Measurements from ENCODE around the gene DMD. TPM values are rescaled to one million over a fixed set of nuclear protein-coding genes. Genes with fewer than 3 reads are reported as not detected.
A peak's percentile ranks its signal among the peaks of the same experiment; 100 is the strongest.
"Not testable (repeated sequence)": the region's sequence is repeated elsewhere in the genome, so short reads cannot be mapped to it uniquely, and the experiment has no call there.

DMD gene
- total RNA-seq, 1 donor from 2014 or later = 131 TPM

DNA sequence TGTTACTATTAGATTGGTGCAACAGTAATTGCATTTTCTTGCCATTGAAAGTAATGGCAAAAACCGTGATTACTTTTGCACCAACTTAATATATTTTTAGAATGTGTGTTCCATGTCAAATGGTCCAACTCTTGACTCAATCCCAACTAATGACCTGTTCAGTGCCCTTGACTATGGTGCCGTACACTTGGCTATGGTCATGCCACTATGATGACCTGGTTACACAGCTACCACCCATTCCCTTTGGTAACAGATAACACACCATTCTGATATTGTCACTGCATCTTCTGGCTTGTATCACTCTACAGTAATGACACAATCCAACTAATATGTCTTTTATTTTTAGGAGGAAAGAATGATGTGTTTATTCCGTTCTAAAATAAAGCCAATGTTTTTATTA, 469.4 kb downstream of the DMD start:
- DNase-seq (no peak), ATAC-seq (peak; percentile 78)
- intact Hi-C loops (cut with micrococcal nuclease) = no loop called here

DNA sequence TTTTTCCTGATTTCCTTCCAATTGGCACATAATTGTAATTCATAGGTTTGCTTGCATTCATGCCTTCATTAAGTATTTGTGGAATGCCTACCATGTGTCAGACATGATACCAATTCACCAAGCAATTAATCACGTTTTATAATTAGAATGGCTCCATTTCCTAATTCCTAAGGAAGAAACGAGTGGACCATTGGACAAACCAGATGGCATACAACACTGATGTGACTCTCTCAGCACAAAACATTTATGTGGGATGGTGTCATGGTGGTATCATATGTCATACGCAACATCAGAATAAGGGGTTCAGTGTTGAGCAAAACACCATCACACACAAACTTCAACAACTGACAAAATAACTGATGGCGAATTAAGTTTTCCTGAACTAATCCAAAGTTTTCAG, 502.8 kb downstream of the DMD start:
- intact Hi-C loops (cut with micrococcal nuclease) = no loop called here
- no peak for ATAC-seq
- DNase-seq = no peak

- ATAC-seq; DNase-seq; intact Hi-C loops (cut with micrococcal nuclease): not testable (repeated sequence)
Observed at GRCh38 chrX:32705385-32705784, 506.0 kb downstream of the DMD start.

DNA sequence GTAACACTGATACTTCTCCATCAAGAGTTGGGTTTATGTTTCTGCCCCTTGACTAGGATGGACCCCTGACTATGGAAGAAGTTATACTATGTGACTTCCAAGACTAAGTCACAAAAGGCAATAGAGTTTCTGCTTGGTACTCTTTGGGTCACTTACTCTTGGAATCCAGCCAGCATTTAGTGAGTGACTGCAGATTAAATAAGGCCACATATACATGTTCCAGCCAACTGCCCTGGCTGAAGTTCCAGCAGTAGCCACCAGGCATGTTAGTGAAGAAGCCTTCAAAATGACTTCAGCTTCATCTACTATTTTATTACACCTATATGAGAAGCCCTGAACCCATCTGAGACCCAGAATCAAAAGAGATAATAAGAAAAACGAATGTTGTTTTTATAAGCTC, 524.0 kb downstream of the DMD start:
- DNase-seq (no peak), ATAC-seq (peak; percentile 25)
- intact Hi-C loops (cut with micrococcal nuclease) = no loop called here

DNA sequence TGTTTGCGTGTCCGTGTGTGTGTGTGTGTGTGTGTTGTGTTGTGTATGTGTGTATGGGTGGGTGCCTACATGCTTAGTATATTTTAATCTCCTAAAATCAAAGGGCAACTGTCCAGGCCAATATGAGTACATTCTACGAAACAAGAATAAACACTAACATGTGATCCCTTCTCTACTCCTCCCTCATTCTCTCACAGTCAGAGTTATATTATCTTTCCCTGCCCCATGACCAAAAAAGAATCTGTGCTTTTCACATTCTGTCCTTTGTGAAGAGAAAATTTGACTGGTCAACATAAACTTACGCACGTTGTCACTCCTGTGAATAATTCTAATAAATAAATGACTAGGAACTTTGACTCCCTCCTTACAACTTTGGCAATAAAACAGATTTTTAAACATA, 532.9 kb downstream of the DMD start:
- DNase-seq = no peak
- no peak for ATAC-seq
- intact Hi-C loops (cut with micrococcal nuclease) = no loop called here

DNA sequence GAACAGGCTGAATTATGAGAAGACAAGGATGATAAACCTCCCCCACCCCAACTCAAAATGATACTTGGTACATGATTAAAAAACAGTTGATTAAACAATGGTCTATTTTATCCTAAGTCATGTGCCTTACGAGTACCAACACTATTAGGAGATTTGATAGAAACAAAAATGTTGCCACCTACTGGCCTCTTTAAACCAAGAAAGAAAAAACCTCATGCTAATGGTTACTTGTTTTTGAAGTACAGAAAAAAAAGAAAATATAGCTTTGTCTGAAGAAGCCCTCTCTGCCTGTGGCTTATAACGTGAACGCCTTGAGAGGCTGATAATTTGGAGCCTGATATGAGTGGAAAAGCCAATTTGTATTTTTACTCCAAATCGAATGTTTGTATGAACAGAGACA, 538.2 kb downstream of the DMD start:
- DNase-seq (no peak), ATAC-seq (no peak)
- intact Hi-C loops (cut with micrococcal nuclease) = no loop called here

GRCh38 chrX:32662516-32662915, 548.8 kb downstream of the DMD start:
- DNase-seq (no peak), ATAC-seq (no peak)
- intact Hi-C loops (cut with micrococcal nuclease) = no loop called here

DNA sequence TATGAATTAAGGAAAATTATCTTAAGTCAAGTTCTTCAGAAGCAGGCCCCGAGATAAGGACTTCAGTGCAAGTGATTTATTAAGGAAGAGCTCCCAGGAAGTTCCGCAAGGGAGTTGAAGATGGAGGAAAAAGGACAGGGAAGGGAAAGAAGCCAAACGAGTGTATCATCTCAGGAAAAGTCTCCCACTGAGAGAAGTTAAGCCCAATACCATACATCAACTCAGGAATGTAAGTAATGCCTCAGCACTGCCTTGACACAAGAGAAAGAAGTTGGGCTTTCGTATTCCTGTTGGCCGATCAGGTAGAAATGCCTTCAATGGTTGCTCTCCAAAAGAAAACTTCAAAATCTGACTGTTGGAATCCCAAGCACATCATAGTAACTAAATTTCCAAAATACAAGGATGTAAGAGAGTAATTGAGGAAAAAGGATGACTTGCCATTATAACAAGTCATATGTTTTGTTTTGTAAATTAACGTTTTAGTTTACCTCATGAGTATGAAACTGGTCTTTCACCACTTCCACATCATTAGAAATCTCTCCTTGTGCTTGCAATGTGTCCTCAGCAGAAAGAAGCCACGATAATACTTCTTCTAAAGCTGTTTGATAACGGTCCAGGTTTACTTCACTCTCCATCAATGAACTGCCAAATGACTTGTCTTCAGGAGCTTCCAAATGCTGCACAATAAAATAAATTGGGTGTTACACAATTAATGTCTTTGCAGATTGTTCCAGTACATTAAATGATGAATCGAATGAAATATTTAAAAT, 566.7 kb downstream of the DMD start:
- ATAC-seq (no peak), DNase-seq (no peak)
- intact Hi-C loops (cut with micrococcal nuclease) = no loop called here

- DNase-seq (no peak), ATAC-seq (no peak)
- intact Hi-C loops (cut with micrococcal nuclease) = no loop called here
Observed at GRCh38 chrX:32642283-32642682, 569.1 kb downstream of the DMD start.

DNA sequence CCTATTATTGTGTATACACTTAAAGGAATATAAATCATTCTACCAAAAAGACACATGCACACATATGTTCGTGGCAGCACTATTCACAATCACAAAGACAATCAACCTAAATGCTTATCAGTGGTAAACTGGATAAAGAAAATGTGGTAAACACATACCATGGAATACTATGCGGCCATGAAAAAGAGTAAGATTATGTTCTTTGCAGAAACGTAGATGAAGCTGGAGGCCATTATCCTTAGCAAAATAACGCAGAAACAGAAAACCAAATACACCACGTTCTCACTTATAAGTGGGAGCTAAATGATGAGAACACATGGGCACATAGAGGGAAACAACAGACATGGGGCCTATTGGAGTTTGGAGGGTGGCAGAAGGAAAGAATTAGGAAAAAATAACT, 593.2 kb downstream of the DMD start:
- intact Hi-C loops (cut with micrococcal nuclease) = no loop called here
- no peak for ATAC-seq
- DNase-seq = no peak

DNA sequence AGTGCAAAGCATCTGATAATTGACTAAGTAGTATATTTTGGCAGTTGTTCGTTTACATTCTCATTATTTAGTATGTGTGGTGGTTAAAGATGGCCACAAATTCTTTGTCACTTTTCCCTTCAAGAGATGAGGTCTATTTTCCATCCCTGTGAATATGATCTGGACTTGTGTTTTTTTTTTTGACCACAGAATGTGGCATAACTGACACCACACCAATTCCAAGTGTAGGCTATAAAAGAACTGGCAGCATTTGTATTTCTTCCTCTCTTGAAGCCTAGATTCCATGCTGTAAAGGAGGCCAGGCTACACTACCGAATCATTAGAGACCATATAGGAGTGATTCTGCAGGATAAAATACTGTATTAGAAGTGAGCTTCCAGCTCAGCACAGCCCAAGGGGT, 596.6 kb downstream of the DMD start:
- ATAC-seq (no peak), DNase-seq (no peak)
- intact Hi-C loops (cut with micrococcal nuclease) = no loop called here

GRCh38 chrX:32599156-32599555, 612.2 kb downstream of the DMD start:
- DNase-seq (no peak), ATAC-seq (no peak)
- intact Hi-C loops (cut with micrococcal nuclease) = no loop called here

- intact Hi-C loops (cut with micrococcal nuclease) = no loop called here
- no peak for ATAC-seq
- no peak for DNase-seq
Observed at GRCh38 chrX:32598707-32599106, 612.6 kb downstream of the DMD start.

DNA sequence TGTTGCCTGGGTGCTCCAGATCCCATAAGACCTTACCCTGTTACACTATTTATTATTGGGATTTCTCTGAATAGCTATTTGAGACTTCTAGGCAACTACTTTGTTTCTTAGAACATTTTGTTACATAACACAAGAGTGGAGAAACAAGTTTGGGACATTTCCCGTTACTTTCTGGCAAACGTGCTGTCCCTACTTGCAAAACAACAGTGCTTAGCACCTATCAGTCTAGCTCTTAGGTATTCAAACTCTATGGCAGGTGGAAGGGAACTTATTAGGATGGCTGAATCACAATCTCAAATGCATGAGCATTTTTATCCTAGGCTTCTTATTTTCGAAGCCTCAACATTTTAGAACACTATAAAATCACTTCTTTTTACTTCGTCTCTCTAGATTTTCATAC, 613.6 kb downstream of the DMD start:
- ATAC-seq (no peak), DNase-seq (no peak)
- intact Hi-C loops (cut with micrococcal nuclease) = no loop called here

- ATAC-seq = peak; percentile 26
- intact Hi-C loops (cut with micrococcal nuclease) = no loop called here
- peak; percentile 18 for DNase-seq
Observed at GRCh38 chrX:32592786-32593185, 618.6 kb downstream of the DMD start.

DNA sequence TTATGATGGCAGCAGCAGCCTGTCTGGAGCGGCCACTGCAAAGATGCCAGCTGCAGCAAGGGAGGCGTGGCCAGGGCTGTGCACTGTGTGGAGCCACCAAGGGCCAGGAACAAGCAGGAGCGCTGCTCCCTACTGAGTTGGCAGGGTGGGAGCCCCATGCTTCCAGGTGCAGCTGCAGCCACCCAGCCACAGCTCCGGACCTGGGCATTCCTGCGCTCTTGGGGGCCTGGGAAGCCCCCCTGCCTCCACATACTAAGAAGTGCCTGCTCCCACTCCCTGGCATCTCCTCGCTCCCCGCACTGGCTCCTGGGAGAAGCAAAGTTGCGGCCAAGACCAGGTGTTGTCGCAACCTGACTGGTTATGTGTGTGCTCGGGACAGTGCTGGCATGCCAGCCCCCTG, 619.8 kb downstream of the DMD start:
- DNase-seq (no peak), ATAC-seq (no peak)
- intact Hi-C loops (cut with micrococcal nuclease) = no loop called here

GRCh38 chrX:32582729-32583128, 628.6 kb downstream of the DMD start:
- intact Hi-C loops (cut with micrococcal nuclease) = no loop called here
- ATAC-seq (no peak), DNase-seq (no peak)

DNA sequence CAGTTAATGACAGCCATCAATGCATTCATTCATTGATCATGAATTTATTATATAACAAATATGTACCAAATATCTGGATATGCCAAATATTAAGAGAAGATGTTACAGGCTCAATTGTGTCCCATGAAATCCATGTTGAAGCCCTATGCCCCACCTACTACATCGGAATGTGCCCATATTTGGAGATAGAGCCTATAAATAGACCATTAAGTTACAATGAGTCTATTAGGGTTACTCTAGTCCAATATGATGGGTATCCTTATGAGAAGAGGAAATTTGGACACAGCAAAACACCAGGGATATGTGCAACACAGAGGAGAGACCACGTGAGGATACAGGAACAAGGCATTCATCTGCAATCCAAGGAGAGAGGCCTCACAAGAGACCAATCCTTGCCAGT, 634.5 kb downstream of the DMD start:
- no peak for ATAC-seq
- intact Hi-C loops (cut with micrococcal nuclease) = no loop called here
- no peak for DNase-seq

GRCh38 chrX:32572644-32573043, 638.7 kb downstream of the DMD start:
- ATAC-seq = no peak
- intact Hi-C loops (cut with micrococcal nuclease) = no loop called here
- no peak for DNase-seq

DNA sequence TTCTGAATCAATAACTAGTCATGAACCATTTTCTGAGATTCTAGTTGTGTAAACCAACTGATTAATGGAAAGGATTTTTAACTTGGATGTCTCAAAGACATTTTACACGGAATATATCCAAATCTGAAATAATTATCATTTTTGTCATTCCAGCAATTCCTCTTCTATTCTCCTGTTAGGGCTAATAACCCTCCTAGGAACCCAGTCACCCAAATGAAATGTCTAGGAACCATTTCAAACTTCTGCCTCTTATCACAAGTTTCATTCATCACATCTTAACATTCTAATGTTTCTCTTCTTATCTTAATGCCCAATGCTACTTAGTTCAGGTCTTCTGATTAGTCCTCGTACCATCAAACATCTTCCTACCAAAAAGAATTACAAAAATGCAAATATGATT, 639.8 kb downstream of the DMD start:
- ATAC-seq (no peak), DNase-seq (no peak)
- intact Hi-C loops (cut with micrococcal nuclease) = no loop called here

DNA sequence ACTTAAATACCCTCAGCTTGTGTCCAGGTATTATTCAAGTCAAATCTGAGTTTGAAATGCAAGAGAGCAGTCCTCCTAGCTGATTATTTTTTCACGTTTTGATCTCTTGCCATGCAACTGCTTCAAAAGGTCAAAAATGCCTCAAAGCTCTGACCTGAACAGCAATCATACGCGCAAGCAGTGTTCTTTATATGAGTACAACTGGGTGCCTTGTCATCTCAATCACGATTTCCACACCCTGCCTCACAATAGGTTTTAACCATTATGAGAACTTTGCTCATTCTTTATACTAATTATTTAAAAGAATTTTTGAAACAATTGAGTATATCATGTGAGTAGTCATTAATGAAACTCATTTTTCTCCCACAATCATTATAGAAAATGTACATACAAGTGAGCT, 649.1 kb downstream of the DMD start:
- ATAC-seq (no peak), DNase-seq (no peak)
- intact Hi-C loops (cut with micrococcal nuclease) = no loop called here

DNA sequence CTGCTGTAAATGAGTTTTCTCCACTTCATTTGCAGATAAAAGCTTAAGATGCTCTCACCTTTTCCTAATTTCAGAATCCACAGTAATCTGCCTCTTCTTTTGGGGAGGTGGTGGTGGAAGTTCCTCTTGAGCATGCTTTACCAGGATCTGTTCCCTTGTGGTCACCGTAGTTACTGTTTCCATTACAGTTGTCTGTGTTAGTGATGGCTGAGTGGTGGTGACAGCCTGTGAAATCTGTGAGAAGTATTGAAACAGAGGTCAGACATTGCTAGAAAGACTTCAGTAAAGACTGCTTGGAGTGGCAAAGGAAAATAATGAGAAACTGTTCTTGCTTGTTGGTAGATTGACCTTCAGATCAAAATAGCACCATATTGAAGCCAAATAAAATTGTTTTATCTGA, 666.2 kb downstream of the DMD start:
- intact Hi-C loops (cut with micrococcal nuclease) = no loop called here
- DNase-seq (no peak), ATAC-seq (peak; percentile 90)
